Measurements from ENCODE around the gene DERL2.
A peak's percentile ranks its signal among the peaks of the same experiment; 100 is the strongest.

The DERL2 gene

DNA sequence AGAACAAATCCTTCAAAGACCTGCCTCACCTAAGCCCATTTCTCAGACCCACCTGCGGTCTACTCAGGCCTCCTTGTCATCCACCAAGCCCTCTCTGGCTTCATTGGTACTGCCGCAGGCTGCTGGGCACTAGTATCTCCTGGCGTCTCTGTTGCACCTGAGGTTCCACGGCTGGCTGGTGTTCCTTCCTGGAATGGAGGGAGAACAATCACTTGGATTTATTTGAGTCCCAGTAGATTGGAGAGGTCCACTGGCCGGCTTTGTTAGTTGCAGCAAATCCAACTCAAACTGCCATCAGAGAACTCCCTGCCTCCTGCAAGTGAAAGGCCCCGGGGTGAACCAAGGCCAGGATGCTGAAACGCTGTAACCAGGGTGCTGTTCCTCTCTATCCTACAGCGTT lies 15.7 kb upstream of the DERL2 start:
- peak in 1 of 56 donors; percentile 4 for DNase-seq

DNA sequence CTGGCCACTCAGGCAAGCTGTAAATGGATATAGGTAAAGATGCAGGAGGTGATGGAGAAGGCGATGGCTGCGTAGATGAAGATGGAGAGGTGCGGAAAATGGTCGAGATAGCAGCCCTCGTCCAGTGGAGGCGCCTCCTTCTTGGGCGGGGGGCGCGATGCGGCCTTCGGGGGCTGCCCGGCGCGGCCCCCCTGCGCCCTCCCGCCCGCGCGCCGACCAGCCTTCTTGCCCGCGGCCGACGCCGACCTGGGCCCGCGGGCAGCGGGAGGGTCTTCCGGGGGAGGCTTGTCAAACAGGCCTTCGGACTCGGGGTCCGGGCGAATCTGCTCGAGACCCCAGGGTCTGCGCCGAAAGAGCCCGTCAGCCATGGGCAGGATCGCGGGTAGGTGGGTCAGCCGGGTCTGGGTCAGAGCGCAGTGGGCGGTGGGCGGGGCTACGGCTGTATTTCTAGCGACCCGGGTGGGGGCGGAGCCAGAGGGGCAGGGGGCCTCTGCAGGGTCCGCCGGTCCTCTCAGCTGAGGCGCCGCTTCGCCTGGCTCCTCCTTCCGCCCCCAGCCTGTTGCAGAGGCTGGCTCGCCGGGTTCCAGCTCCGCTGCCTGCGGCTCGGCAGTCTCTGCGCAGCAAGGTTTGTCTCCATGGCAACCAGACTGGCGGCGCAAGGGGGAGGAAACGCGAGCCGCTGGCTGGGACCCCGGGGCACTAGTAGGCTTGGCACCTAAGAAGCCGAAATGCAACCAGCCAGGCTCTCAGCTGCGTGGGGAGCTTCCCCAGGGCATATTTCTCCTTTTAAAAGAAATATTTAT lies 14.8 kb upstream of the DERL2 start:
- DNase-seq = peak; percentile 14 to 96 (median 80)

DNA sequence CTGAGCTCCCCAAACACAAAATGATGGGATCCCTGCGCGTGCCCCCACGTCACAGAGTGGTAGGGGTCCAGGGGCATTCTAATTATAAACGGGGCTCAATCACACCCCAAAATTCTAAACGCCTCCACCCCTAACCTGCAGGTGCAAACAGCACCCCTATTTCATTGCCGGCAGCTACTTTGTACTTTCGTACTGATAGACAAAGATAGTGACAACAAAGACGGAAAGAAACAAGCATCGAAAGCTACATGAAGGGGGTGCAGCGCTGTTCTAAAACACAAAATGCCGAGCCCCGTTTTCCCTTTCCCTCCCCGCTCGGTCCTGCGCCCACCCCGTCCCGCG lies 14.2 kb upstream of the DERL2 start:
- DNase-seq = peak in 2 of 56 donors; percentile 12 to 26

DNA sequence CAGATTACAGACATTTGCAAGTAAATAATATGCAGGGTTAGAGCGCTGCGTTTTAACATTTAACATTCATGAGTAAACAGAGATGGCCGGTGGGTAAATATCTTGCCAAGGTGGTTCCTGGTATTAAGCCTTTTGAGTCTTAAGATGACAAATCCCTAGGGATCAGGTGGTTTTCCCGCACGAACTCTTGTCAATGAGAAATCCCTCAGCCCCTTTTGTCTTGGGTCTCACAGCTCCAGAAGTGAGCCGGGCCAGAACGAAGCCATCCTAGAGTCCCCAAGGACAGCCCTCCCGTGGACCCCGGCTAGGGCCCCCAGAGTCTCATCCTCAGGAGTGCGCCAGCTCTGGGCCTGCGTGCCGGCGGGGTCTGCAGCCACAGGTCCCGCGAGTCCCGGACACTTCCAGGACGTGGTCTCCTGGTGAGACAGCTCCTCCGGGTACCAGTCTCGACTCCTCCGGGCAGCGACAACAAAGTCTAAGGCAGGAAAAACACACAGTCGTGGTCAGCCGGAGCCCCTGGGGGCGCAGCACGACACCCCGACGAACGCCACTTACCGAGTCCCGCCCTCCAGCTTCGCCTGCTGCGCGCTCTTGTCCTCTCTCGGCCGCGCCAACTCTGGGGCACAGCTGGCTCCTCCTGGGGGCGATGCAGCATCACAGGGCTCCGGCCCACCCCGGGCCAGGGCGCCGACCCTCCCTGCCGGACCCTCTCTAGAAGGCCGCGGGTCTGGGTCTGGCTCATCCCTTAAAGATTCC lies 13.7 kb upstream of the DERL2 start:
- DNase-seq = peak in 40 of 56 donors; percentile 4 to 71 (median 22)

DNA sequence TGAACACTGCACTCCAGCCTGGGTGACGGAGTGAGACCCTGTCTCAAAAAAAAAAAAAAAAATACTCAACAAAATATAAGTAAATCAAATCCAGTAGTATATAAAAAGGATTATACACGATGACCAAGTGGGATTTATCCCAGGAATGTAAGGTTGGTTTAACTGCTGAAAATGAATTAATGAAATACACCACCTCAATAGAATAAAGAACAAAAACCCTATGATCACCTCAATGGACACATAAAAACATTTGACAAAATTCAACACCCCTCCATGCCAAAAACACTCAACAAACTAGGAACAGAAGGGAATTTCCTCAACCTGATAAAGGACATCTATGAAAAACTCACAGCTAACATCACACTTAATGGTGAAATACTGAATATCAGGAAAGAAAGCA lies 7.0 kb upstream of the DERL2 start:
- DNase-seq = no peak

DNA sequence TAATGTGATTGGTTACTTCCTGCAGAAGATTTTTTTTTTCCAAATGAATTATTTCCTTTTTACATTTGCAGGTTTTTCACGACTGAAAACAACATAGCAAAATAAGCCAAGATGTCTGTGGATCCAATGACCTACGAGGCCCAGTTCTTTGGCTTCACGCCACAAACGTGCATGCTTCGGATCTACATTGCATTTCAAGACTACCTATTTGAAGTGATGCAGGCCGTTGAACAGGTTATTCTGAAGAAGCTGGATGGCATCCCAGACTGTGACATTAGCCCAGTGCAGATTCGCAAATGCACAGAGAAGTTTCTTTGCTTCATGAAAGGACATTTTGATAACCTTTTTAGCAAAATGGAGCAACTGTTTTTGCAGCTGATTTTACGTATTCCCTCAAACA lies 2.8 kb upstream of the DERL2 start:
- no peak for DNase-seq

DNA sequence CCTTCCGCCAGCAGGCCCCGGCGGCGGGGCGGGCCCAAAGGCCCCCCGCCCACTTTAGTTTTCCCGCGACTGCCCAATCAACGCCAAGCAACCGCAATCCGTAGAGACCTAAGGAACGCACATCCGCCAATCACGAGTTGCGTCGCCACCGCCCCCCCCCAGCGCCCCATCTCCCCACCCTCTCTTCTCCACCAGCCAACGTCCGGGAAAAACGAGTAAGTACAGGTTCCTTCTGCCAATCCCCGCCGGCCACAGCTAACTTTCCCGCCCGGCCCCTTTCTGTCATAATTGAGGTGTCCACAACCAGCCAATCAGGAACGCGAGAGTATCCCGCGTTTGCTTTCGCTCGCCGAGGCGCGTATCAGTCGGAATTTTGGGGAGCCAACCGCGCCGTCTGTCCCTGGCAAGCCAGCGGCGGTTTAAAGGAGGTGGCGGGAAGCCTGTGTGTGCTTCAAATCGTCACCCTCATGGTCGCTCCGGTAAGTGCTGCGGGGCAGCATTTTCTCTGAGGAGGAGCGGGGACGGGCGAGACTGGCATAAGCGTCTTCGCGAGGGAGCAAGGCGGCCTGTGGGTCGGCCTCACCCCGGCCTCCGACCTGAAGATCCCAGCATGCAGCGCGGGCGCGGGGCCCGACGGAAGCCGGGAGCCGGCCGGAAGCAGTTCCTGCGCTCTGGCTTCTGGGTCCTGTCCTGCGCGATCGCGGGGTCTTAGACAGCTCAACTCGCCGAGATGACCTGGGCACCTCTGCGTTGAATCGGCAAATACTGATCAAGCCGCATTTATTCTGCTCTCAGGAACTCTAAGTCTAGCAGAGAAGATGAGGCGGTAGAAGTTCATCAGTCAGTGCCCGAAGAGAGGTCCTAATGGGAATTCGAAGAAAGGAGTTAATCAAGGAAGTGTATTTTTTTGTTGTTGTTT lies 487 bp upstream of the DERL2 start, which contains the start of gene MIS12:
TSS of gene MIS12 (plus strand) at position 361 of the 919 bp plus-strand sequence. CDS start 2,297 bp downstream, outside the sequence.
- DNase-seq = peak; percentile 88 to 100 (median 98)

DNA sequence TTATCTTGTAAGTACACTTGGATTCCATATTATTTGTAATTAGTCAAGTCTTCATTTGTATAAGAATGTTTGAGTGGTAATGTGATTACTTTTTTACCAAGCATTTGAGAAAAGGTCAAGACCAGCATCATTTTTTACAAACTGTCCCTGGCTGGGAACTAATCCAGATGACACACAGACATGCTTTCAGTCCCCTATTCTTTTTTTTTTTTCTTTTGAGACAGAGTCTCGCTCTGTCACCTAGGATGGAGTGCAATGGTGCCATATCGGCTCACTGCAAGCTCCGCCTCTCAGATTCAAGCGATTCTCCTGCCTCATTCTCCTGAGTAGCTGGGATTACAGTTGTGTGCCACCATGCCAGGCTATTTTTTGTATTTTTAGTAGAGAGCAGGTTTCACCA lies 4.5 kb downstream of the DERL2 start:
- DNase-seq = no peak

DNA sequence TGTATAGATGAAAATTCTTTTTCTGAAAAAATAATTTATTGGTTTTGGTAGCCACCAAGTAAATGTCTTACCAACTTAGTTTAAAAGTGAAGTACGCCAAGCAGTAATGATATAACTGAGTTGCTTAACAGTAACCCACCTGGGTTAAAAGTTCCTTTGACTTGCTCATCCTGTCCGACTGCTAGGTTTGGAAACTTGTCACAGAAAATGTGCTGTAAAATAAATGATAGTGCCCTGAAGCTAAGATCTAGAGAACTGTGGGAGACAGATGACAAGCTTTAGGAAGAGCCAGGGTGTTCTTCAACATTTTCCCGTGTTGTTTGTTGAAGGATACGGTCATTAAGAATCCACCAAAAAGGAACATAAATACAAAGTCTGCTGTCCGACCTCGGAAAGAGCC lies 5.0 kb downstream of the DERL2 start:
- no peak for DNase-seq

DNA sequence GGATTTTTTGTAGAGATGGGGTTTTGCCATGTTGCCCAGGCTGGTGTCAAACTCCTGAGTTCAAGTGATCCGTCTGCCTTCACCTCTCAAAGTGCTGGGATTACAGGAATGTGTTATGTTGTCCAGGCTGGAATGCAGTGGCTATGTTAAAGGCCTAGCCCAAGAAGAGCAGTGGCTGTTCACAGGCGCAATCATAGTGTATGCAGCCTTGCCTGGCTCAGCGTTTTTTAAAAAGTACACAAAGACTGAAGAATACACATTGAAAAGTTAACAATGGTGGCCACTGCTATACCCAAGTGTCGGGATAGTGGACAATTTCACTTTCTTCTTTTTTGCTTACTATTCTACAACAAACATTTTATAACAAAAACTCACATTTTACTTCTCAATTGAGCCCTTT lies 7.0 kb downstream of the DERL2 start:
- DNase-seq = no peak

DNA sequence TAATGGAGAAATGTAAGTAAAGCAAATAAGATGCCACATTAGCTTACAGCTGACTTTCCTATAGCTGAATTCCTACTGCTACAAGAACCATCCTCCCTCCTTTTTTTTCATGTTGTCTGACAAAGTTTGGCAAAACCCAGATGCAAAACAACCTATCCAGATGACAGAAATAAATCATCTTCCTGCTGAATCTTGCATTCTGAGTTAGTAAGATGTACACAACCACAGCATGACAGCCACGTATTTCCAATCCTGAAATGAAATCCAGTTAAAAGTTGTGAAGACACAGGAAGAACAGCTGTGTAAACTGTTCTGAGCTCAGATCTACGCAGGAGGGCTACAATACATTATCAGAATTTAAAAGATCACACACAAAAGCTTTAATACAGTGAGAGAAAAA lies 12.1 kb downstream of the DERL2 start:
- no peak for DNase-seq

DNA sequence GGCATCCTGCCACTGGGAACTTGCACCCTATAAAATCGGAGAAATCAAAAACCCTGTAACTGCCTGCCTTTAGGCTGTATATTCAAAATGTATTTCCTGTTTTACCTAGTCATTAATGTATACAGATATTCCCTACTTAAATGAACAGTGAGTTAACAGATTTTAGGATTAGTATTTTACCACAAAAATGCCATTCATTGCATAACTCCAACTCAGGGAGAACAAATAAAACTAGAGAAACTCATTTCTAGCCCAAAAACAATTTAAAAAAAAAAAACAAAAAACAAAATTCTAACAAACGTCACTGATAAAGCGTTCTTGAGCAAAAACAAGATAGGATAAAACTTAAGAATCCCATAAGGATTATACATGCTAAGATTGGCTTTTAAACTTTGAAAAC lies 13.5 kb downstream of the DERL2 start:
- DNase-seq = no peak

DNA sequence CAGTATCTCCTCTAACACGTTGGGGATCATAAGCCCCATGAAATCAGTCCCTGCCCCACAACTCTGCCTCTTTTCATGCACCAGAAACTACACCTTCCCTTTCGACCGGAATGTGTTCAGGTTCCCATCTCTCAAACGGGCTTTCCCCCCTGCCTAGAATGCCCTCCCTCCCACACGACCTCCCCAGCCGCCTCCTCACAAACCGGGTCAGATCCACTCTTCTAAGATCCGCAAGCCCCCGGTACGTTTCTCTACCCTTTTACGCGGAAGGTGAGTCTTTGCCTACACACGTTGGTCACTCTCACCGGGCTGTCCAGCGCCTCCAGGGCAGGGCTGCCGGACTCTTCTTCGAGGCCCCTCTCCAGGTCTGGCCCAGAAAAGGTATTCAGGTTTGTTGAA lies 17.9 kb downstream of the DERL2 start:
- DNase-seq = peak in 4 of 56 donors; percentile 4 to 37 (median 20)

DNA sequence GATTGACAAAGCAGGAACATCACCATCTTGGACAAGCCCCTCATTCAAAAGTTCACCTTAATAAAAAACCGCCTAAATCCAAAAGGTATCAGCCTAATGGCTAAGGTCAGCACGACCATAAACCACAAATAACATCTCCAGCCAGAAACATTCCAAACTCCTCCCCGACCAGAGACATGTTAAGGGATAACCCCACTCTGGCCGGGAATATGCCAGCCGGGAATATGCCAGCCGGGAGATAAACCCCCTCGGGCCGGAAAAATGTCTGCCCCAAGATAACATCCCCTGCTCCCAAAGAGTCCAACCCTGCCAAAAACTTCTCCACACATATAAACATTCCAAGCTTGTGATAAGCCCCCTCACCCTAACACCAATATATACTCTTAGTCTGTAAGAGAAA lies 18.6 kb downstream of the DERL2 start:
- no peak for DNase-seq

DNA sequence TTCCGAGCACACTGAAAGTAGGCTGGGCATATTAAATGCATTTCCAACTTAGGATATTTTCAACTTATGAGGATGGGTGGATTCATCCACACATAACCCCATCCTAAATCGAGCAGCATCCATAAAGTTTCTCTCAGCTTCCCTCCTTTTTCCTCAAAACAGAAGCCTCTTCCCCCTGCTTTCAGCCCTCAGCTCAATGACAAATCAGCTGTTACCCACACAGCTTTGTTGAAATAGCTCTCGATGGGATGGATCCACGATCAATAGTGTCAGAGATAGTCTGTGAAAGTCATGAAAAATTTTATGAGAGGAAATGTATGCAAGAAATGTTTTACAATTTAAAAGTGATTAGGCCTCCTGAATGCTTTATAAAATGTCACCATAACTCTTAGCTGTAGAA lies 19.7 kb downstream of the DERL2 start:
- no peak for DNase-seq

DNA sequence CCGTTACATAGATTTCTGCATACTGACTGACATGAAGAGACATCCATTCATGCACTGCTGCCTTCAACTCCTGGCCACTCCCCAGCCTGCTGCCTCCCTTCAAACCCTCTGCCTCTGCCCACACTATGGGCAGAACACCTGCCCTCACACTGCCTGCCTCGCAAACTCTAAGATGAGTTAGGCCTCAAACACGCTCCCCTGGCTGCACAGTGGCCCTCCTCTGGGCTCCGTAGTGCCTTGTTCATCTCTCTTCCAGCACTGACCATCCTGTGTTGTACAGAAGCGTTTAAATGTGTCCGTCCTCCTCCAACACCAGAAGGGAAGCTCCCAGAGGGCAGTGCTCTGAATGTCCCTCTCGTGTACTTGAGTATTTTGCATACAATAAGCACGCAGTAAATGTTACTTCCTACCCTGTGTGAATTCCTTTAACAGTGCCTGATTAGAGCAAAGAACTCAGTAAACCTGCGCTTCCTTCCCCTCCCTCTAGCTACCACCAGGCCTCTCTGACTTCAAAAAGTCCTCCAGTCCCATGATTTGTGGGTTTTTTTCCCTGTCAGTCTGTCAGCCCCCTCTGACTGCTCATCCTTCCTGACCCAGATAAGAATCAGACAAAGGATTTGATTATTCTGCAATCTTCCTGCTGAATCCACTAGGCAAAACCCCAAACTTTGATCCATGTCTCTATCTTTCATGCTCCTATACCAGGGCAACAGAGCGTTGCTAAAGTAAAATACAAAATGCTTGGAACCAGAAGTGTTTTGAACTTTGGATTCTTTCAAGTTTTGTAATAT lies 21.1 kb downstream of the DERL2 start:
- DNase-seq = no peak

DNA sequence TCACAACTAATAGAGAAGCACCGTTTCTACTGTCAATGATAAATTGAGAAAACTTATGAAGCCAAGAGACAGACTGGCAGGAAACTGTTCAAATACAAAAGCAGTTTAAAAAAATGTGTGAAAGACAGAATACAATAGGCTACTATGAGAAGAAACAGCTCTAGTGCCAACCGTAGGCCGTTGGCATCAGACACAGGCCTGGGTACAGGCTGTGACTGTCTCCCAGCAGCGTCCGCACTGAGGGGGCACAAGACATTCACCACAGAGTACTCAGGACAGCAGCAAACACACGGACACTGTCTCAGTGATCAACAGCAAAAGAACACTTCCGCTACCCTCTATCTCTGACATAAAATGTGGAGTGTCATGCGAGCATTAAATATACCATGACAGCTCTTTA lies 39.2 kb downstream of the DERL2 start:
- peak in 54 of 56 donors; percentile 3 to 90 (median 73) for DNase-seq

DNA sequence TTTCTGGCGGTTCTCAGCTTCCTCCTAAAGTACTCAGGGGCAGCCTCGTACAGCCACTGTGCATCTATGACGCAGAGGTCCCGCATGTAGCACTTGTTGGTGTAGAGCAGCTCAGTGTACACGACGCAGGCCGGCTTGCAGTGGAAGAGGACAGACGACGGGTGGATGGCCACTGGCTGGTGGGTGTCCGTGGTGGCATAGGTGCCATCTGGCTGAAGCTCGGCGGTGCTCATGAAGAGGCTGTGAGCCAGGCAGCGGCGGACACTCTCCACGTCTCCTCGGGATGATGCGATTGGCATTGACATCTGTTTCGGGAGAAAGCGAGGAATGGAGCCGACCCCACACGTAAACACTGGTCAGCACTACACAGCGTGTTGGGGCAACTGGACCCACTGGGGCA lies 41.8 kb downstream of the DERL2 start:
- no peak for DNase-seq

DNA sequence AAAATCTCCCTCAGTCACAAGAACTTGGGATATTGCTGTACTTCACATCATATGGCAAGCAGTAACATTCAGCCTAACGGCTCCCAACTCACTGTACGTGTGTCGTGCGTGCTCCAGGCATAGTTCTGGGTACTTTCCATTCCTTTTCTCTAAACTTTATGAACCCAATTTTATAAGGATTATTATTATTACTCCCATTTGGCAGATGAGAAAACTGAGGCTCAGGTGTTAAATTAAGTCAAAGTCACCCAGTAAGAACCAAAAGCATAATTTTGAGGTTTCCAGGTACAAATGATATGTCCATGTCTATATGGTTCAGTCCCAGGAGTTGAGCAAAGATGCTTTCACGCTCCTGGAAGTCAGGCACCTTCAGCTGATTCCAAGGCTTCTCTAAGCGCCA lies 42.2 kb downstream of the DERL2 start:
- DNase-seq = no peak

DNA sequence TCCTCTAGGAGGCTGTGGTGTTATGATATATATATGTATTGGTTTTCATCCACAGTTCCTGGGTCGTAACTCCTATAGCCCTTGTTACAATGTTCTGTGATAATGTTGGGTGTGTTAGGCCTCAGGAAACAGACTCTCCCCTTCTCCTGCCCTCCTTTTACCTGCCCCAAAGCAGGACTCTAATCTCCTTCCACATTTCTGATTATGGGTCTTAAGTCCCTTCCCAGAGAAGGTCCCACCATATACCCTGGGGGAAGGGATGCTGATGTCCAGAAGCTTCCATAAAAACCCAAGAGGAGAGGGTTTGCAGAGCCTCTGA lies 46.6 kb downstream of the DERL2 start:
- no peak for DNase-seq

Data from nucleus accumbens (tissue), 56 donors.